ENCODE data around the gene GAS2L1.

Gene GAS2L1

GRCh38 chr22:29327089-29327764 lies 20.8 kb downstream of the GAS2L1 start:
- DNase-seq (ENCODE audit: low read depth, low spot score) = no peak

- DNase-seq (ENCODE audit: low read depth, low spot score) = no peak
These were observed 21.6 kb downstream of the GAS2L1 start for GRCh38 chr22:29328055-29328454.

- DNase-seq (ENCODE audit: low read depth, low spot score) = no peak
These were observed 22.4 kb downstream of the GAS2L1 start for GRCh38 chr22:29328566-29329500.

DNA sequence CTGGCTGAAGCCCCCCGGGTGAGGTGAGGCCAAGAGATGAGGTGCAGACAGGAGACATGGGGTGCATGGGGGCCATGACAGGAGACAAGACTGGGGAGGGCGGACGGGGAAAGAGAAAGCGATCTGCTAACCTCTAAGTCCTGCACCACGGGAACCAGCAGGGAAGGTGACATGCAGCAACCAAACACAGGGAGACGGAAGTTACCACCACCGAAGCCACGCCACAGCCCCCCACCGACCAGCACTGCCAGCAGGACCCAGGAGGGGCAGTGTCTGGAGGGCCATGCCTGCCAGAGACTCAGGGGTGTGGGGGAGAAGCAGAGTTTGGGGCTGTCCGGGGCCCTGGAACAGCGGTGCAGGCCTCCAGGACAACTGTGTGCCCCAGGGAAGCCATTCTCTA lies 23.1 kb downstream of the GAS2L1 start:
- no peak for DNase-seq (ENCODE audit: low read depth, low spot score)

- no peak for DNase-seq (ENCODE audit: low read depth, low spot score)
These were observed 23.8 kb downstream of the GAS2L1 start for GRCh38 chr22:29330291-29330690.

DNA sequence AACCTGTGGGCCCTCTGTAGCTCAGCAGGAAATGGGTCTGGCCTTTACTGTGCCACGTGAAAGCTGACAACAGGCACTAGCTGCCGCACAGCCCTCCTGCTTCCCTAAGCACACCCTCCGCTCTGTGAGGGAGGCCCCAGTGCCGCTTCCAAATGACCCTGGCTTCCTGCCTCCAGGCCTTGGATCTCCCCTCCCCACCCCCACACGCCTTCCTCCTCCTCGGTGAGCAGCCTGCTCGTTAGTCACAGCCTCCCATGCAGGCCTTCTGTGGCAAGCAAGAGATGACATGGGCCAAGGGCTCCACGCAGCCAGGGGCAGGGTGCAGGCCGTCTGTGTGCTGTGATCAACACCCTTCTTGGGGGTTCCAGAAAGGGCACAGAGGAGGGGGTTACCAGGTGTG lies 24.3 kb downstream of the GAS2L1 start:
- no peak for DNase-seq (ENCODE audit: low read depth, low spot score)

DNA sequence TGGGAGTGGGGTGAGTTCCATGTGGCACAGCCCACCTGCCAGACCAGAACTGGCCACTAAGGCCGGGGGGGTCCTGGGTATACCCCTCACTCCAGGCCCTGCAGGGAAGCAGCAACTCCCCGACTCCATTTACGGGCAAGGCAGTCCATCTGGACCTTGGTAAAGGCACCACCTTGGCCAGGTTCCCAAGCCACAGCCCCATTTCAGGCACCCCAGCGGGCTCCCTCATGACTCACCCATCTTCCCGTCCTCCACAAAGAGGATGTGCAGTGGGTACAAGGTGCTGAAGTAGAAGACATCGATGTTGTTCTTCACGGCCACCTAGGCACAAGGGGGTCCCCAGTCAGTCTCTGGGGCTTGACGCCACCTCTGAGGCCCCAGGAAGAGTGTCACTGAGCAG lies 24.8 kb downstream of the GAS2L1 start:
- DNase-seq (ENCODE audit: low read depth, low spot score) = no peak

DNA sequence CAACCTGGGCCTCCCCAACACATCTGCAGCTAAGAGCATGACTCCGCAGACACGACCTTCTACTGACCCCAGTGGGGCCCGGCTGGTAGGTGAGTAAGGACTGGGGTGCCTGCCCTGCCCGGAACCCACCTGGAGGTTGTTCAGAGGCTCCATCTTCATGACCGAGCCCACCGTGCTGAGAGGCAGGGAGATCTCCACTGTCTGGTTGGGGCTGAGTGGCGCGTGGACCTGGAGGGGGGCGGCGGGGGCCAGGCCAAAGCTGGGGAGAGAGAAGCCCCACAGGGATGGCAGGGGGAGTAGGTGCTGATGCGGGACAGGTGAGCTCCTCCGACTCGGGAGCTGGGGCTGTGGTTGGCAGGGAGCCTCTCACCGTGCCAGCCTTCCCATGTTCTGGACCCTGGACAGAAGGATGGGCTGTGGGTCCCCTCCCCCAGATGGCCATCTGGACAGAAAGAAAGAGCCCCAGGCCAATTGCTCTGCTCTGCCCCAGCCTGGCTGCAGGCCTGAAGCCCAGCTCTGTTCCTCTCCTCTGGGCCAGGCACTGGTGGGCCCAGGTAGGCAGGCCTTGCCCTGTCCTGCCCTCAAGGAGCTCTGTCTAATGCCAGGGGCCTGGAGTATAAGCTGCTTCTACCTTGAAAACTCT lies 25.3 kb downstream of the GAS2L1 start:
- no peak for DNase-seq (ENCODE audit: low read depth, low spot score)

DNA sequence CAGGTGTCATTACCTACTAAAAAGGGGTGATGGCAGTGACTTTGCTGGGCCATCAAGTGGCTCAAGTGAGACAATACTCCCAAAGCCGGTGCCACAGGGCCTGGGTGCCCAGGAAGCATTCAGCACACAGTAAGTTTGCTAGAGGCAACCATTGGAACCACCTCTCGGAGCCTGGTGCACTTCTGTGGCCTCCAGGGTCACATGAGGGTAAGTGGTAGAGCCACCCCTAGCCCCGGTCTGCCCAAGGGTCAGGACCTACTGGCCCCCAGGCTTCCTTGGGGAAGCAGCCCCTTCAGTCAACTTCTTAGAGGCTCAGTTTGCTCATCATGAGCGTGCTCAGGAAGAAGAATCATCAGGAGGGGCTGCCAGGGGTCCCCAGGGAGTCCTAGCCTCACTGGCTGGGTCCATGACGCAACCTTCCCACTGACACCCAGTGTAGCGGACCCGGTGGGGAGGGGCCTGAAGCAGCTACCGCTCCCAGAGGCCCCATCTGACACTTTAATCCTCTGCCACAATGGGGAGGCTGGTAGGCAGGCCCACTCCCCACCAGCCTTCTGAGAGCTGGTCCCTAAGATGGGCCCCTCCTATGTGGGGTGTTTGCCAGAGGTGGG lies 26.5 kb downstream of the GAS2L1 start:
- DNase-seq (ENCODE audit: low read depth, low spot score) = no peak

GRCh38 chr22:29334148-29334547 lies 27.7 kb downstream of the GAS2L1 start:
- no peak for DNase-seq (ENCODE audit: low read depth, low spot score)

DNA sequence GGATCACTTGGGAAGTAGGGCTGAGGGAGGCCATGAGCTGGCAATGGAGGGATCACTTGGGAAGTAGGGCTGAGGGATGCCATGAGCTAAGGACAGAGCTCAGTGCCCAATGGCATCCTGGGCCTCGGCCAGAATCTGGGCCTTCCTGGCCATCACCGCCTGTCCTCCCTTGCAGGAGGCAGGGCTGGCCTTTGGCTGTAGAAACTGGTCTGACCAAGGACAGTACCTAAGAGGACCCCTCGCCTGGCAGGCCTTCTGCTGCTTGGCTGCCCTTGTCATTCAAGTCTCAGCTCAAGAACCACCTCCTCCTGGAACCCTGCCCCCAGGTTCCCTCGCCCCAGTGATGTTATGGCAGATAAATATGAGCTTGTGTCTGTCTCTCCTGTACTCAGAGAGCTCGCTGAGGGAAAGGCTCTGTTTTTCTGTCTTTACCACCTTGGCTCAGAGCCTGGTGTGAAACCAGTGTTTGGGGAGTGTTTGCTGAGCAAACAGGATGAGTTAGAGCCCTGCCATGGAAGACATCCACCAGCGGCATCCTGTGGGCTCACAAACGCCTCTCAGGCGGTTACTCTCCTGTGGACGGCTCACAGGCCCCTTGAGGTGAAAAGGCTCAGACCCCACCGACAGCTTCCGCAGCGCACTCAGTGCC lies 28.4 kb downstream of the GAS2L1 start:
- DNase-seq (ENCODE audit: low read depth, low spot score) = no peak

DNA sequence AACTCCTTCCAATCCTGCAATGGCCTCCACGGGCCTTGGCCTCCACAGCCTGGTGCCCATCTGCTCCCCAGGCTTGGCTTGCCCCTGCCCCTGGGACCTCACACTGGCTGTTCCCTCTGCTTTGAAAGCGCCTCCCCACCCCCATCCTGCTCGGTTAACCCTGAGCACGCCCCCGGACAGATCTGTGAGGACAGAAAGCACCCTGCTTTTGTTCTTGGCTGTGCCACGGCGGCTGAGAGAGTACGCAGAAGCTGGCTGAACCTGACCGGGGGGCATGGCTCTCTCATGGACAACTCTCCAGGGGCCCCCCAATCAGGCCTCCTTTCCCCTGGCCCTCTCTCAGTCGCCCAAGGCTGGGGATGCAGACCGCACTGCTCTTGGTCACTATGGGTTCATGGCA lies 29.2 kb downstream of the GAS2L1 start:
- no peak for DNase-seq (ENCODE audit: low read depth, low spot score)

DNA sequence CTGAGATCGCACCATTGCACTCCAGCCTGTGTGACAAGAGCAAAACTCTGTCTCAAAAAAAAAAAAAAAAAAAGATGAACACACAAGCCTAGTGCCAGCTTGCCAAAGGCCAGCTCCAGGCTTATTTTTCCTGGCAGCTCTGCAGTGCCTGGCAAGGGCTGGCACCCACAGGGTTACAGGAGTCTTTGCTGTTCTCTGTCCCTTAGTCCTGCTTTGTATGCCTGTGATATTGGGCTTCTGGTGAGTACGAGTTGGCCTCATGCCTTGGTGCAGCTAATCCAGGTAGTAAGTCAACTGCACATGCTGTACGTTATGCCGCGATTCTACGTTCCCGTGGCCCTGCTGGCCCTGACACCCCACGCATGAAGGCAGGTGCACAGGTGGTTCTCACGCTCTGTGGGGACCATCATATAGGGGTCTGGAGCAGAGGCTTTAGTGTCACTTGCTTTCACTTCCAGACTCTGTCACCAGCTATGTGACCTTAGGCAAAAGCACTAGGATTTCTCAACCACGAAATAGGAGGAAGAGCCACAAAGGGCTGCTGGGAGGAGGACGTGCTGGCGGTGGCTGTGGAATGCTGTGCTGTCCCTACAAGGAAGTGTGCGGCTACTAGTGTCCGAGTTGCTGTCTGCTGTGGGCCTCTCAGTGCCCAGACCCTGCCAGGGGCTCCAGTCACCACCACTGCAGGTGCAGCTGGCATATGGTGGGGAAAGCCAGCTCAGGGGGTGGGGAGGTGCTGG lies 30.5 kb downstream of the GAS2L1 start:
- DNase-seq (ENCODE audit: low read depth, low spot score) = no peak

- no peak for DNase-seq (ENCODE audit: low read depth, low spot score)
These were observed 31.3 kb downstream of the GAS2L1 start for GRCh38 chr22:29337631-29338284.

- DNase-seq (ENCODE audit: low read depth, low spot score) = no peak
These were observed 31.9 kb downstream of the GAS2L1 start for GRCh38 chr22:29338398-29338797.

DNA sequence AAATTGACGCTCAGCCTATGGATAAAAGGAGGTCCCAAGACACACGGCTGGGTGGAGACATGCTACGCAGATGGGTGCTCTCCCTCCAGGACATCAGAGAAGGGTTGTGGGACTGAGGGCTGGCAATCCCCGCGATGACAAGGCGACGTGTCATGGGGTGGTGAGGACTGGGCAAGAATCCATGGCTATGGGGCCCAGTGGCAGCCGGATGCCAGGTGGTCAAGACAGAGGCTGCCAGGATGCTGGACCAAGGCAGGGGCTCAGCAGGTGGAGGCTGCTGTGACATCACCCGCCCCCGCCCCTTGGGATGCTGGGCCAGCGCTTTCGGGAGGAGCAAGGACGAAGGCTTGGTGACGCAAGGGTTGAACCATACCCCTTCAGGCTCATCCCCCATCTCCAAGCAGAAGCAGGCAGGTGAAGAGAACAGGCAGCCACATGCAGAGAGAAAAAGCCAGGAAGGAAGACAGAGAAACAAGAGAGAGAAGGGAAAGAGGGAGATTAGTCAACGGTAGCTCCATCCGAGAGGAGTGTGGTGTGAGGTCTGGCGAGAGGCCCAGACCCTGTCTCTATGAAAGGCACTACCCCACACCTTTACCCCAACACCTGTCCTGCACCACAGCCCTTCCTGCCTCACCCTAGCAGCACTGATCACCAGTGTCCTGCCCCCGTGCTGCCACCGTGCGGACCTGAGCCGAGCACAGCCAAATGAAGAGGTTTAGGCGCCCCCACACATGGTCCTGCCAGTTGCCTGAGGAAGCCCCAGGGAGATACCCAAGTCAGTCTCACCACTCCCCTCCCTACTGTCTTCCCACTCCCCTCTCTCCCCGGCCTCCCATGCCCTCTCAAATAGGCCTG lies 33.2 kb downstream of the GAS2L1 start:
- DNase-seq (ENCODE audit: low read depth, low spot score) = no peak

DNA sequence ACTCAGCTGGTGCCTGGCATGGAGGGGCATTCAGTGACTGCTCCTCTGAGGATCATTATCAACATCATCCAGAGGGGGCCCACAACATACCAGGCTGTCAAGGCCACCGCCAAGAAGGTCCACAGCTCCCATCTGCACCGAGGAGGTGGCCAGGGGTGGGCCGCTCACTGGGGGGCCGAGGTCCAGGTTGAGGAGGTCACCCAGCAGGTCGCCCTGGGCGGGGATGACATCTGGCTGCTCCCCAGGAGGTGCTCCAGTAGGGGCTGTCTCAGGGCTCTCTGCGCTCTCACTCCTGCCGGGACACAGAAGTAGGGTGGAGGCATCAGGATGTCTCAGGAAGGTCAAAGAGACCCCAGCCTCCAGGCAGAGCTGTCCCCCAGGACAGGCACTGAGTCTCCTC lies 34.1 kb downstream of the GAS2L1 start:
- DNase-seq (ENCODE audit: low read depth, low spot score) = no peak

DNA sequence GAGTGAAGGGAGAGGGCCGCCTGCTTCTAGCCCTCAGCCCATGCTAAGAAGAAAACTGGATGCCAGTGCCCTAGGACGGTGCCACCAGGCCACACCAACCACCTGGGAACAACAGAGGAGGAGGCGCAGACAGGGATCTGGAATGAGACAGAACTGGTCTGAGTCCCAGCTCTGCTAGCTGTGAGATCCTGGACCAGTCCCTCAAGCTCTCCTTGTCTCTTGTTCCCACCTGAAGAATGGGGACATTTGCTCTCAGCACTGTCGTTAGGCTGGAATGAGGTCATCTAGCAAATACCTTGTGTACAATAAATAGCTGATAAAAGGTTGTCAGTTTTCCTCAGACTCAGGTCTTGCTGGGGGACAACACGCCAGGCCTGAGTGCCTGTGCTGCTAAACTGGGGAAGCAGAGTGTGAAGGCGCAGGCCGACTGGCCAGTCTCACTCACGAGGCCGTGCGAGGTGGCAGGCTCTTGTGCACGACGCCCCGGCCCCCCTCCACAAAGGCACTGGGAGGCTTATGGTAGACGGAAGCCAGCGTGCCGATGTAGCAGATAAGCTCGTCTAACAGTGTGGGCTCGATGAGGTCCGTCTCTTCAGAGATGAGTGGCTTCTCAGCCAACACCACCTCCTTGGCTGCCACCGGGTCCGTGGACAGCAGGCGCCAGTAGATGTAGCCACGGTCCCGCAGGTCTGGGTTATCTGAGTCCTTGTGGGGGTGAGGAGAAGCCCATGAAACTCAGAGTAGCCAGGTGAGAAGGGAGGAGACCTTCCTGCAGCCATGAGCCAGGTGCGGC lies 34.8 kb downstream of the GAS2L1 start:
- DNase-seq (ENCODE audit: low read depth, low spot score) = no peak

GRCh38 chr22:29341849-29342127 lies 35.3 kb downstream of the GAS2L1 start:
- DNase-seq (ENCODE audit: low read depth, low spot score) = no peak
